Right ventricle myocardium inferior (tissue), 1 donor: ENCODE measurements around the gene GEN1. TPM values are rescaled to one million over a fixed set of nuclear protein-coding genes. Genes with fewer than 3 reads are reported as not detected.

Experiments used
- ATAC-seq: fragments of 200-7000 bp; cut with Tn5 transposase; one replicate; pipeline ENCODE4 v1.9.1; 2020; ENCODE audit warnings: mild to moderate bottlenecking, moderate library complexity
- DNase-seq: peaks from one replicate; pipeline ENCODE4 v3.0.0; 2021; ENCODE audit errors: missing footprints
- intact Hi-C: fragments of 100-400 bp; cut with DNase I; formaldehyde crosslinking; loops from one replicate; pipeline ENCODE4 v1.11.0; 2022
- long read RNA-seq: library from polyadenylated mRNA; unstranded; transcript quantifications from one replicate; pipeline ENCODE4 v2.0.0, GENCODE V29; 2021
- total RNA-seq: library from RNA; stranded (reverse); fragmentation: NEBNext Ultra II Directional; extraction: Animal tissue kit (Norgen Biotek cat#: 25700); gene quantifications from one replicate; pipeline ENCODE4 v1.2.1, GENCODE V29; 2021
- donor health status: DM: no; HTN: yes; CAD: no; lungs with severe emphysema.

The GEN1 gene
- total RNA-seq: 3.3 TPM
- long read RNA-seq, full-length matches to known transcripts: 1 of 1 reads
- long read RNA-seq, partial matches to known transcripts: 0 of 1 reads
- long read RNA-seq, other reads (novel, unspliced or antisense): 0 of 1 reads

- peak; percentile 97 for ATAC-seq
- intact Hi-C loops: loop anchor here (1.0 kb wide), 1 partner anchor 76 kb away; no protein-coding TSS in a partner anchor
- DNase-seq: peak; percentile 95
Observed at GRCh38 chr2:17753803-17754663, at the start of gene GEN1, which contains the start of gene SMC6. Gene GEN1 (plus strand): TSS chr2:17754138. CDS start chr2:17759944, 5,806 bp downstream. Gene SMC6 (minus strand): TSS chr2:17753810. CDS start chr2:17745946, 7,864 bp downstream.

- intact Hi-C loops: no loop called here
- no peak for ATAC-seq
- DNase-seq: no peak
Observed at GRCh38 chr2:17706845-17707244, 47.1 kb upstream of the GEN1 start.

- intact Hi-C loops: no loop called here
Observed at GRCh38 chr2:17708501-17708900, 45.4 kb upstream of the GEN1 start.

GRCh38 chr2:17709897-17710296 is 44.0 kb upstream of the GEN1 start:
- peak; percentile 57 for ATAC-seq
- intact Hi-C loops: no loop called here
- DNase-seq: no peak

More at GRCh38 chr2:17708501-17708900, 45.4 kb upstream of the GEN1 start:
- no peak for DNase-seq
- ATAC-seq: no peak

GRCh38 chr2:17710547-17711248 is 43.2 kb upstream of the GEN1 start:
- ATAC-seq: no peak
- DNase-seq: no peak
- intact Hi-C loops: no loop called here

GRCh38 chr2:17713291-17713690 is 40.6 kb upstream of the GEN1 start:
- ATAC-seq (no peak), DNase-seq (no peak)
- intact Hi-C loops: no loop called here

GRCh38 chr2:17717666-17718065 is 36.3 kb upstream of the GEN1 start:
- DNase-seq (no peak), ATAC-seq (no peak)
- intact Hi-C loops: no loop called here

GRCh38 chr2:17718689-17719088 is 35.2 kb upstream of the GEN1 start:
- ATAC-seq (no peak), DNase-seq (no peak)
- intact Hi-C loops: no loop called here

- ATAC-seq: no peak
- no peak for DNase-seq
- intact Hi-C loops: loop anchor here (1.0 kb wide), 1 partner anchor 111 kb away; no protein-coding TSS in a partner anchor
Observed at GRCh38 chr2:17719562-17720371, 34.2 kb upstream of the GEN1 start.

- intact Hi-C loops: no loop called here
- DNase-seq (no peak), ATAC-seq (no peak)
Observed at GRCh38 chr2:17728210-17728609, 25.7 kb upstream of the GEN1 start.

GRCh38 chr2:17729880-17730279 is 24.1 kb upstream of the GEN1 start:
- ATAC-seq (no peak), DNase-seq (no peak)
- intact Hi-C loops: no loop called here

- DNase-seq (no peak), ATAC-seq (no peak)
- intact Hi-C loops: no loop called here
Observed at GRCh38 chr2:17733599-17733998, 20.3 kb upstream of the GEN1 start.

- intact Hi-C loops: no loop called here
- DNase-seq: no peak
- no peak for ATAC-seq
Observed at GRCh38 chr2:17735864-17736263, 18.1 kb upstream of the GEN1 start.

GRCh38 chr2:17736989-17737388 is 16.9 kb upstream of the GEN1 start:
- ATAC-seq: no peak
- intact Hi-C loops: no loop called here
- no peak for DNase-seq

GRCh38 chr2:17740203-17740602 is 13.7 kb upstream of the GEN1 start:
- ATAC-seq (peak; percentile 70), DNase-seq (no peak)
- intact Hi-C loops: no loop called here

GRCh38 chr2:17747684-17748452 is 6.1 kb upstream of the GEN1 start:
- intact Hi-C loops: no loop called here
- DNase-seq (no peak), ATAC-seq (no peak)

- DNase-seq: no peak
- no peak for ATAC-seq
- intact Hi-C loops: no loop called here
Observed at GRCh38 chr2:17748745-17749144, 5.2 kb upstream of the GEN1 start.

GRCh38 chr2:17749753-17750438 is 4.0 kb upstream of the GEN1 start:
- ATAC-seq (no peak), DNase-seq (no peak)
- intact Hi-C loops: no loop called here
